Keratinocyte (primary cell): ENCODE measurements around the gene TSFM. TPM values are rescaled to one million over a fixed set of nuclear protein-coding genes. Genes with fewer than 3 reads are reported as not detected.

ENCODE experiments used
- DNase-seq: peaks from one replicate; pipeline ENCODE4 v3.0.0-alpha.2; 2011; ENCODE audit warnings: low read depth, missing footprints, low spot score
- FAIRE-seq: peaks from 2 replicates; lab custom pipeline; 2011; peaks lifted over from hg19 to GRCh38; lab: Jason Lieb, UNC
- H2AFZ ChIP-seq: 2 replicates; pipeline ENCODE4 v1.6.0; 2012; ENCODE audit warnings: low read length, control low read depth, inconsistent platforms; ENCODE audit not compliant: control insufficient read depth
- H3K27ac ChIP-seq: 2 replicates; pipeline ENCODE4 v1.5.1; 2011; ENCODE audit warnings: low read length; ENCODE audit not compliant: control insufficient read depth, insufficient read depth
- H3K27me3 ChIP-seq: 3 replicates; pipeline ENCODE4 v1.6.0; 2011; ENCODE audit warnings: low read length; ENCODE audit not compliant: control insufficient read depth, insufficient read depth; ENCODE audit errors: extremely low read depth
- H3K36me3 ChIP-seq, 2 experiments: 2 replicates in 1 of 2; 3 replicates in 1 of 2; pipeline ENCODE4 v1.5.1; 2011; ENCODE audit warnings: low read length in 2 of 2, mild to moderate bottlenecking in 1 of 2; ENCODE audit not compliant: control insufficient read depth in 2 of 2, insufficient read depth in 2 of 2; ENCODE audit errors: extremely low read depth in 1 of 2
- H3K4me1 ChIP-seq: 3 replicates; pipeline ENCODE4 v1.5.1; 2011; ENCODE audit warnings: low read length; ENCODE audit not compliant: control insufficient read depth, insufficient read depth; ENCODE audit errors: extremely low read depth
- H3K4me2 ChIP-seq: 3 replicates; pipeline ENCODE4 v1.6.0; 2011; ENCODE audit warnings: low read depth, low read length; ENCODE audit not compliant: control insufficient read depth, insufficient read depth; ENCODE audit errors: extremely low read depth
- H3K4me3 ChIP-seq, 3 experiments: fragments of 200-600 bp in 1 of 3; sonication (generic) in 1 of 3; 2 replicates in 2 of 3; 3 replicates in 1 of 3; pipeline ENCODE4 v1.5.1; 2011 to 2016; ENCODE audit warnings: low read length in 3 of 3, mild to moderate bottlenecking in 3 of 3, control low read depth in 2 of 3, inconsistent platforms in 1 of 3, low read depth in 1 of 3, mixed read lengths in 1 of 3, mixed run types in 1 of 3, moderate library complexity in 1 of 3; ENCODE audit not compliant: control insufficient read depth in 2 of 3, insufficient read depth in 2 of 3; ENCODE audit errors: extremely low read depth in 1 of 3
- H3K79me2 ChIP-seq: 2 replicates; pipeline ENCODE4 v1.6.0; 2012; ENCODE audit warnings: low read length; ENCODE audit not compliant: control insufficient read depth, insufficient read depth
- H3K9ac ChIP-seq: 3 replicates; pipeline ENCODE4 v1.6.0; 2011; ENCODE audit warnings: low read length; ENCODE audit not compliant: control insufficient read depth, insufficient read depth; ENCODE audit errors: extremely low read depth
- H3K9me1 ChIP-seq: 3 replicates; pipeline ENCODE4 v1.6.0; 2011; ENCODE audit warnings: low read length; ENCODE audit not compliant: control insufficient read depth, insufficient read depth; ENCODE audit errors: extremely low read depth
- H3K9me3 ChIP-seq: 2 replicates; pipeline ENCODE4 v1.5.1; 2012; ENCODE audit warnings: low read depth, low read length; ENCODE audit not compliant: control insufficient read depth
- H4K20me1 ChIP-seq: 3 replicates; pipeline ENCODE4 v1.6.0; 2011; ENCODE audit warnings: low read length; ENCODE audit not compliant: control insufficient read depth, insufficient read depth; ENCODE audit errors: extremely low read depth
- CTCF ChIP-seq, 3 experiments: IDR thresholded peaks in 1 of 3; conservative IDR thresholded peaks in 1 of 3; optimal IDR thresholded peaks in 1 of 3; 2 replicates in 2 of 3; 3 replicates in 1 of 3; pipeline versions ENCODE3 to v1.5.1; 2011; ENCODE audit warnings: low read length in 3 of 3, mild to moderate bottlenecking in 3 of 3, moderate library complexity in 2 of 3, control low read depth in 1 of 3, inconsistent platforms in 1 of 3; ENCODE audit not compliant: insufficient read depth in 2 of 3; ENCODE audit errors: extremely low read depth in 1 of 3
- EZH2 ChIP-seq: IDR thresholded peaks from one replicate; pipeline ENCODE4 v1.6.1; 2012; ENCODE audit warnings: inconsistent platforms, mild to moderate bottlenecking, low read length, moderate library complexity
- dilution Hi-C: fragments of 300-500 bp; cut with MboI; formaldehyde crosslinking; loops from one replicate; pipeline ENCODE4 v1.7.0; 2020; ENCODE audit warnings: low sequenced_read_pairs; ENCODE audit not compliant: extremely low pct_ligation_motif_present
- polyA plus RNA-seq, 5 experiments: library from polyadenylated mRNA; depleted of rRNA in 3 of 5; stranded (reverse) in 3 of 5; stranded (forward) in 1 of 5; unstranded in 1 of 5; fragments of >200 nt; gene quantifications; 1 replicate in 1 of 5; 2 replicates in 3 of 5; 3 replicates in 1 of 5; pipeline versions ENCODE4 v1.2.1 to v1.2.3, GENCODE V29; 2011 to 2012; ENCODE audit warnings: missing spikeins in 2 of 5, low read depth in 1 of 5, low replicate concordance in 1 of 5

TSFM gene
- polyA plus RNA-seq, 1 donor (not counting 4 experiments of a cell fraction or from before 2014, with no cell fraction given): 30.5 TPM

GRCh38 chr12:57775044-57775443 is 7.5 kb upstream of the TSFM start:
- TF ChIP-seq CTCF (optimal IDR thresholded peaks at IDR 0.05 in 1 of 3, IDR thresholded peaks at IDR 0.05 in 1 of 3, conservative IDR thresholded peaks at IDR 0.05 in 1 of 3; ENCODE audit: extremely low read depth in 1 of 3, insufficient read depth in 2 of 3, low read length in 3 of 3): no peak
- TF ChIP-seq EZH2: no peak
- Histone ChIP-seq H3K9ac (no peak overlapping the region), H3K9me1 (no peaks in the 10 kb centered on the region), H3K4me3 (no peak overlapping the region), H3K79me2 (peaks cover 15% of the 10 kb centered on the region), H4K20me1 (no peaks in the 10 kb centered on the region), H3K36me3 (peaks cover 9 to 10% of the 10 kb centered on the region in 2 experiments), H3K27me3 (no peaks in the 10 kb centered on the region), H3K27ac (no peak overlapping the region), H3K4me2 (no peak overlapping the region), H3K9me3 (no peaks in the 10 kb centered on the region), H2AFZ (no peak overlapping the region), H3K4me1 (peaks cover 12% of the 10 kb centered on the region)
- dilution Hi-C loops: no loop called here
- DNase-seq (no peak), FAIRE-seq (no peak)

GRCh38 chr12:57775563-57776246 is 6.9 kb upstream of the TSFM start:
- Histone ChIP-seq H3K9me1 (no peaks in the 10 kb centered on the region), H2AFZ (no peak overlapping the region), H3K4me2 (no peak overlapping the region), H3K9me3 (no peaks in the 10 kb centered on the region), H3K79me2 (peaks cover 11% of the 10 kb centered on the region), H3K4me1 (peaks cover 9% of the 10 kb centered on the region), H3K9ac (no peak overlapping the region), H3K4me3 (no peak overlapping the region), H3K27ac (no peak overlapping the region), H4K20me1 (no peaks in the 10 kb centered on the region), H3K27me3 (no peaks in the 10 kb centered on the region), H3K36me3 (peaks cover 6 to 12% of the 10 kb centered on the region in 2 experiments)
- dilution Hi-C loops: no loop called here
- FAIRE-seq (no peak), DNase-seq (no peak)
- no peak for TF ChIP-seq EZH2
- peak in 1 of 3 experiments; percentile 23 for TF ChIP-seq CTCF (optimal IDR thresholded peaks at IDR 0.05 in 1 of 3, IDR thresholded peaks at IDR 0.05 in 1 of 3, conservative IDR thresholded peaks at IDR 0.05 in 1 of 3; ENCODE audit: extremely low read depth in 1 of 3, insufficient read depth in 2 of 3, low read length in 3 of 3)
